Stimulated activated naive B cell treated with anti-CD40 and anti-IgM and Interleukin-4, amounts not matched to agents 10 μg/mL and 1 μg/mL and 100 μg/mL, for 72 hours (primary cell): ENCODE measurements around the gene SAE1.
A peak's percentile ranks its signal among the peaks of the same experiment; 100 is the strongest.

Experiments
- ATAC-seq, 2 donors: fragments of 150-1000 bp; cut with Tn5 transposase; replicated peaks; 2 replicates each; pipeline ENCODE4 v1.10.0; 2021; ENCODE audit warnings: moderate library complexity in 1 of 2
- DNase-seq: peaks from one replicate; pipeline ENCODE4 v3.0.0; 2021
- H3K27ac Mint-ChIP-seq: one replicate; pipeline ENCODE4 v1.8.0; 2022; ENCODE audit warnings: mild to moderate bottlenecking, mixed read lengths
- H3K27me3 Mint-ChIP-seq, 2 donors: one replicate each; pipeline ENCODE4 v1.8.0; 2022; ENCODE audit warnings: mixed read lengths in 2 of 2
- H3K36me3 Mint-ChIP-seq, 2 donors: one replicate each; pipeline ENCODE4 v1.8.0; 2022; ENCODE audit warnings: mixed read lengths in 2 of 2, mild to moderate bottlenecking in 1 of 2
- H3K4me1 Mint-ChIP-seq, 2 donors: one replicate each; pipeline ENCODE4 v1.8.0; 2022; ENCODE audit warnings: mixed read lengths in 2 of 2, mild to moderate bottlenecking in 1 of 2
- H3K4me3 Mint-ChIP-seq, 2 donors: one replicate each; pipeline ENCODE4 v1.8.0; 2022; ENCODE audit warnings: mild to moderate bottlenecking in 2 of 2, mixed read lengths in 2 of 2, moderate library complexity in 1 of 2
- H3K9me3 Mint-ChIP-seq, 2 donors: one replicate each; pipeline ENCODE4 v1.8.0; 2022; ENCODE audit warnings: mixed read lengths in 2 of 2, mild to moderate bottlenecking in 1 of 2

Gene SAE1

GRCh38 chr19:47130589-47131227 lies at the start of gene SAE1:
TSS of gene SAE1 (plus strand) at chr19:47130835. CDS start at chr19:47130931, 96 bp downstream.
- ATAC-seq (peak; percentile 91 to 94), DNase-seq (peak; percentile 97)
- Mint-ChIP-seq H3K9me3 (peaks cover 3 to 4% of the 10 kb centered on the region in 2 donors), H3K27me3 (peaks cover 3 to 4% of the 10 kb centered on the region in 2 donors), H3K27ac (peak within 1 kb of the TSS; percentile 99), H3K4me3 (peak within 1 kb of the TSS; percentile 94 to 98), H3K4me1 (peaks cover 33 to 51% of the 10 kb centered on the region in 2 donors), H3K36me3 (peaks cover 21 to 39% of the 10 kb centered on the region in 2 donors)

GRCh38 chr19:47081095-47081494 lies 49.5 kb upstream of the SAE1 start:
- Mint-ChIP-seq H3K9me3 (no peaks in the 10 kb centered on the region), H3K36me3 (peaks cover 33 to 53% of the 10 kb centered on the region in 2 donors), H3K27me3 (no peaks in the 10 kb centered on the region), H3K4me1 (peaks cover 0 to 7% of the 10 kb centered on the region in 2 donors), H3K27ac (no peak overlapping the region), H3K4me3 (no peak overlapping the region)
- no peak for ATAC-seq
- DNase-seq = no peak

GRCh38 chr19:47082493-47082892 lies 48.1 kb upstream of the SAE1 start:
- DNase-seq (no peak), ATAC-seq (no peak)
- Mint-ChIP-seq H3K9me3 (no peaks in the 10 kb centered on the region), H3K27ac (no peak overlapping the region), H3K4me3 (no peak overlapping the region), H3K4me1 (peaks cover 5 to 15% of the 10 kb centered on the region in 2 donors), H3K36me3 (peaks cover 42 to 55% of the 10 kb centered on the region in 2 donors), H3K27me3 (no peaks in the 10 kb centered on the region)

GRCh38 chr19:47084879-47085439 lies 45.7 kb upstream of the SAE1 start:
- no peak for ATAC-seq
- Mint-ChIP-seq H3K27me3 (no peaks in the 10 kb centered on the region), H3K36me3 (peaks cover 47 to 63% of the 10 kb centered on the region in 2 donors), H3K9me3 (no peaks in the 10 kb centered on the region), H3K27ac (no peak overlapping the region), H3K4me3 (no peak overlapping the region), H3K4me1 (peaks cover 5 to 15% of the 10 kb centered on the region in 2 donors)
- no peak for DNase-seq

- Mint-ChIP-seq H3K4me1 (peaks cover 5 to 9% of the 10 kb centered on the region in 2 donors), H3K27me3 (no peaks in the 10 kb centered on the region), H3K4me3 (no peak overlapping the region), H3K27ac (peak overlapping the region; percentile 60), H3K36me3 (peaks cover 54 to 65% of the 10 kb centered on the region in 2 donors), H3K9me3 (no peaks in the 10 kb centered on the region)
- DNase-seq (no peak), ATAC-seq (no peak)
Observed at GRCh38 chr19:47086280-47086679, 44.4 kb upstream of the SAE1 start.

GRCh38 chr19:47089767-47090350 lies 40.8 kb upstream of the SAE1 start:
- no peaks in the 10 kb centered on the region for H3K9me3 Mint-ChIP-seq
- peaks cover 53 to 59% of the 10 kb centered on the region in 2 donors for H3K36me3 Mint-ChIP-seq
- DNase-seq = no peak
- ATAC-seq = no peak
- H3K4me1 Mint-ChIP-seq = peaks cover 13 to 27% of the 10 kb centered on the region in 2 donors
- no peak overlapping the region for H3K4me3 Mint-ChIP-seq
- H3K27ac Mint-ChIP-seq = peak overlapping the region; percentile 37
- no peaks in the 10 kb centered on the region for H3K27me3 Mint-ChIP-seq

GRCh38 chr19:47093254-47093653 lies 37.4 kb upstream of the SAE1 start:
- Mint-ChIP-seq H3K36me3 (peaks cover 42 to 47% of the 10 kb centered on the region in 2 donors), H3K4me3 (no peak overlapping the region), H3K4me1 (peaks cover 27 to 45% of the 10 kb centered on the region in 2 donors), H3K27ac (peak overlapping the region; percentile 76), H3K9me3 (no peaks in the 10 kb centered on the region), H3K27me3 (no peaks in the 10 kb centered on the region)
- no peak for DNase-seq
- ATAC-seq = peak in 1 of 2 donors; percentile 29

- peaks cover 47% of the 10 kb centered on the region in 2 donors for H3K36me3 Mint-ChIP-seq
- ATAC-seq = peak; percentile 75 to 88
- H3K9me3 Mint-ChIP-seq = no peaks in the 10 kb centered on the region
- peak overlapping the region; percentile 76 for H3K27ac Mint-ChIP-seq
- peaks cover 27 to 51% of the 10 kb centered on the region in 2 donors for H3K4me1 Mint-ChIP-seq
- H3K4me3 Mint-ChIP-seq = no peak overlapping the region
- no peaks in the 10 kb centered on the region for H3K27me3 Mint-ChIP-seq
- DNase-seq = no peak
Observed at GRCh38 chr19:47093841-47094240, 36.8 kb upstream of the SAE1 start.

GRCh38 chr19:47094557-47095475 lies 35.8 kb upstream of the SAE1 start:
- Mint-ChIP-seq H3K4me3 (peak overlapping the region in 1 of 2 donors; percentile 21), H3K9me3 (no peaks in the 10 kb centered on the region), H3K27ac (peak overlapping the region; percentile 89), H3K4me1 (peaks cover 30 to 56% of the 10 kb centered on the region in 2 donors), H3K36me3 (peaks cover 42 to 43% of the 10 kb centered on the region in 2 donors), H3K27me3 (no peaks in the 10 kb centered on the region)
- ATAC-seq = peak; percentile 53 to 55
- no peak for DNase-seq

GRCh38 chr19:47095476-47096099 lies 35.0 kb upstream of the SAE1 start:
- H3K4me3 Mint-ChIP-seq = no peak overlapping the region
- H3K4me1 Mint-ChIP-seq = peaks cover 33 to 61% of the 10 kb centered on the region in 2 donors
- H3K27me3 Mint-ChIP-seq = no peaks in the 10 kb centered on the region
- DNase-seq = no peak
- no peak for ATAC-seq
- H3K27ac Mint-ChIP-seq = peak overlapping the region; percentile 89
- H3K9me3 Mint-ChIP-seq = no peaks in the 10 kb centered on the region
- H3K36me3 Mint-ChIP-seq = peaks cover 39 to 42% of the 10 kb centered on the region in 2 donors

- no peaks in the 10 kb centered on the region for H3K9me3 Mint-ChIP-seq
- no peaks in the 10 kb centered on the region for H3K27me3 Mint-ChIP-seq
- peak overlapping the region; percentile 89 for H3K27ac Mint-ChIP-seq
- no peak for DNase-seq
- H3K36me3 Mint-ChIP-seq = peaks cover 34 to 38% of the 10 kb centered on the region in 2 donors
- no peak for ATAC-seq
- H3K4me1 Mint-ChIP-seq = peaks cover 33 to 66% of the 10 kb centered on the region in 2 donors
- H3K4me3 Mint-ChIP-seq = no peak overlapping the region
Observed at GRCh38 chr19:47096100-47096704, 34.4 kb upstream of the SAE1 start.

- no peak for ATAC-seq
- Mint-ChIP-seq H3K36me3 (peaks cover 34 to 36% of the 10 kb centered on the region in 2 donors), H3K4me1 (peaks cover 33 to 68% of the 10 kb centered on the region in 2 donors), H3K27me3 (no peaks in the 10 kb centered on the region), H3K27ac (peak overlapping the region; percentile 31), H3K9me3 (no peaks in the 10 kb centered on the region), H3K4me3 (no peak overlapping the region)
- no peak for DNase-seq
Observed at GRCh38 chr19:47096721-47097120, 33.9 kb upstream of the SAE1 start.

GRCh38 chr19:47097396-47098201 lies 33.0 kb upstream of the SAE1 start:
- no peak for DNase-seq
- Mint-ChIP-seq H3K36me3 (peaks cover 29 to 42% of the 10 kb centered on the region in 2 donors), H3K4me1 (peaks cover 33 to 75% of the 10 kb centered on the region in 2 donors), H3K9me3 (no peaks in the 10 kb centered on the region), H3K4me3 (no peak overlapping the region), H3K27me3 (no peaks in the 10 kb centered on the region), H3K27ac (no peak overlapping the region)
- no peak for ATAC-seq
